Right lobe of liver (tissue), 4 donors: ENCODE results near the gene PSORS1C2.

Experiments
- POLR2A ChIP-seq: fragments of 450-650 bp; IDR thresholded peaks from one replicate; pipeline ENCODE4 v1.6.1; 2017; ENCODE audit warnings: antibody characterized with exemption, mild to moderate bottlenecking
- TF ChIP-seq, protein P1 (sequence below), 4 donors: fragments of 200-600 bp in 3 of 4; fragments of 450-650 bp in 1 of 4; IDR thresholded peaks; one replicate each; pipeline versions ENCODE4 v1.5.1 to v1.8.0; 2016 to 2022; ENCODE audit warnings: antibody characterized with exemption in 4 of 4, mild to moderate bottlenecking in 2 of 4
- donor health status: DM: no; HTN: no; CAD: no.
- donor health status: DM: no; HTN: no; CAD: no.
- donor health status: DM: no; HTN: yes; CAD: no.

DNA sequence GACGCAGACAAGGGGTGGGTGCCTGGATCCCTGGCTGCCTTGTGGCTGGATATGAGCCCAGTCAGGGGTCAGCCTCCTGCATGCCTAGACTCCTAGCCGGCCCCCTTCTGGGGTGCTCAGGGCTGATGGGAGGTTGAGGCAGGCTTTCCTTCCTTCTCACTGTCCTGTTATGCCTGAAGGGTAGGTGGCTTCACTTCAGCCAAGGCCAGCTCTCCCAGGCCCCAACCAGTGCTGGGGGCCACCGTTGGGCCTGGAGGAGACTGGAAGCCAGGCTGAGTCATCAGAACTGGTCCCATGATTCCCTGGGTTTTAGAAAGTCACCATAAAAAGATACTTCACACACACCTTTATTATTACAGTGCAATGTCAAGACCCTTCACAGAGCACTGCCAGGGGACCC is 34.5 kb upstream of the PSORS1C2 start:
- TF ChIP-seq, protein P1, sequence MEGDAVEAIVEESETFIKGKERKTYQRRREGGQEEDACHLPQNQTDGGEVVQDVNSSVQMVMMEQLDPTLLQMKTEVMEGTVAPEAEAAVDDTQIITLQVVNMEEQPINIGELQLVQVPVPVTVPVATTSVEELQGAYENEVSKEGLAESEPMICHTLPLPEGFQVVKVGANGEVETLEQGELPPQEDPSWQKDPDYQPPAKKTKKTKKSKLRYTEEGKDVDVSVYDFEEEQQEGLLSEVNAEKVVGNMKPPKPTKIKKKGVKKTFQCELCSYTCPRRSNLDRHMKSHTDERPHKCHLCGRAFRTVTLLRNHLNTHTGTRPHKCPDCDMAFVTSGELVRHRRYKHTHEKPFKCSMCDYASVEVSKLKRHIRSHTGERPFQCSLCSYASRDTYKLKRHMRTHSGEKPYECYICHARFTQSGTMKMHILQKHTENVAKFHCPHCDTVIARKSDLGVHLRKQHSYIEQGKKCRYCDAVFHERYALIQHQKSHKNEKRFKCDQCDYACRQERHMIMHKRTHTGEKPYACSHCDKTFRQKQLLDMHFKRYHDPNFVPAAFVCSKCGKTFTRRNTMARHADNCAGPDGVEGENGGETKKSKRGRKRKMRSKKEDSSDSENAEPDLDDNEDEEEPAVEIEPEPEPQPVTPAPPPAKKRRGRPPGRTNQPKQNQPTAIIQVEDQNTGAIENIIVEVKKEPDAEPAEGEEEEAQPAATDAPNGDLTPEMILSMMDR (IDR thresholded peaks at IDR 0.05) = no peak
- TF ChIP-seq POLR2A = no peak
